Parathyroid adenoma (tissue), 2 donors: ENCODE measurements around the gene ARL13A.
A peak's percentile ranks its signal among the peaks of the same experiment; 100 is the strongest.

Experiments
- H2AFZ ChIP-seq: fragments of 300-600 bp; sonication (generic); one replicate; pipeline ENCODE4 v1.7.0; 2017; ENCODE audit warnings: antibody characterized with exemption, mild to moderate bottlenecking
- H3K27ac ChIP-seq: fragments of 300-600 bp; sonication (generic); one replicate; pipeline ENCODE4 v1.7.0; 2017
- H3K27me3 ChIP-seq: fragments of 300-600 bp; sonication (generic); one replicate; pipeline ENCODE4 v1.7.0; 2017; ENCODE audit warnings: low read length; ENCODE audit not compliant: control insufficient read depth, insufficient read depth
- H3K36me3 ChIP-seq: fragments of 300-600 bp; sonication (generic); one replicate; pipeline ENCODE4 v1.7.0; 2017; ENCODE audit warnings: low read length; ENCODE audit not compliant: control insufficient read depth, insufficient read depth
- H3K4me1 ChIP-seq: fragments of 300-600 bp; sonication (generic); one replicate; pipeline ENCODE4 v1.7.0; 2017; ENCODE audit warnings: control low read depth
- H3K4me2 ChIP-seq: fragments of 300-600 bp; sonication (generic); one replicate; pipeline ENCODE4 v1.7.0; 2017; ENCODE audit warnings: low read length
- H3K4me3 ChIP-seq: fragments of 300-600 bp; sonication (generic); one replicate; pipeline ENCODE4 v1.7.0; 2017; ENCODE audit warnings: low read depth, low read length
- H3K79me2 ChIP-seq: fragments of 300-600 bp; sonication (generic); one replicate; pipeline ENCODE4 v1.7.0; 2017; ENCODE audit warnings: control low read depth
- H3K9ac ChIP-seq: fragments of 300-600 bp; sonication (generic); one replicate; pipeline ENCODE4 v1.7.0; 2017; ENCODE audit warnings: mild to moderate bottlenecking
- H3K9me3 ChIP-seq: fragments of 300-600 bp; sonication (generic); one replicate; pipeline ENCODE4 v1.7.0; 2017; ENCODE audit warnings: low read length; ENCODE audit not compliant: control insufficient read depth
- CTCF ChIP-seq: fragments of 300-600 bp; sonication (generic); IDR thresholded peaks from one replicate; pipeline ENCODE4 v1.7.0; 2017; ENCODE audit warnings: antibody characterized with exemption, mild to moderate bottlenecking
- donor health status: primary hyperparathyroidism.

ARL13A gene

GRCh38 chrX:100969408-100969807 is at the start of gene ARL13A:
TSS of gene ARL13A (plus strand) at chrX:100969708. CDS start at chrX:100973690, 3,982 bp downstream.
- Histone ChIP-seq H2AFZ (no peak within 1 kb of the TSS), H3K9me3 (no peaks in the 10 kb centered on the region), H3K4me2 (no peak within 1 kb of the TSS), H3K79me2 (no peaks in the 10 kb centered on the region), H3K4me3 (no peak within 1 kb of the TSS), H3K36me3 (no peaks in the 10 kb centered on the region), H3K4me1 (no peaks in the 10 kb centered on the region), H3K27ac (no peak within 1 kb of the TSS), H3K9ac (no peak within 1 kb of the TSS), H3K27me3 (no peaks in the 10 kb centered on the region)
- TF ChIP-seq CTCF, result no peak

- no peak overlapping the region for H3K4me2 ChIP-seq
- no peak overlapping the region for H3K27ac ChIP-seq
- no peaks in the 10 kb centered on the region for H3K79me2 ChIP-seq
- H2AFZ ChIP-seq, result no peak overlapping the region
- H3K4me3 ChIP-seq, result no peak overlapping the region
- H3K9ac ChIP-seq, result no peak overlapping the region
- H3K27me3 ChIP-seq, result no peaks in the 10 kb centered on the region
- no peaks in the 10 kb centered on the region for H3K36me3 ChIP-seq
- no peaks in the 10 kb centered on the region for H3K9me3 ChIP-seq
- no peaks in the 10 kb centered on the region for H3K4me1 ChIP-seq
- no peak for TF ChIP-seq CTCF
Measured at GRCh38 chrX:100924375-100924774, 45.1 kb upstream of the ARL13A start.

- TF ChIP-seq CTCF, result no peak
- Histone ChIP-seq H3K27ac (no peak overlapping the region), H3K9ac (no peak overlapping the region), H3K27me3 (no peaks in the 10 kb centered on the region), H3K4me1 (no peaks in the 10 kb centered on the region), H3K79me2 (no peaks in the 10 kb centered on the region), H3K4me2 (no peak overlapping the region), H3K4me3 (no peak overlapping the region), H2AFZ (no peak overlapping the region), H3K36me3 (no peaks in the 10 kb centered on the region), H3K9me3 (no peaks in the 10 kb centered on the region)
Measured at GRCh38 chrX:100926453-100926852, 43.1 kb upstream of the ARL13A start.

GRCh38 chrX:100928660-100929613 is 40.6 kb upstream of the ARL13A start, which contains the start of gene XKRX:
TSS of gene XKRX (minus strand) at chrX:100928917. CDS start at chrX:100928304, 613 bp downstream.
- peak within 1 kb of the TSS; percentile 73 for H3K4me2 ChIP-seq
- peak within 1 kb of the TSS; percentile 44 for H3K4me3 ChIP-seq
- no peak within 1 kb of the TSS for H3K9ac ChIP-seq
- no peaks in the 10 kb centered on the region for H3K4me1 ChIP-seq
- H2AFZ ChIP-seq, result peak within 1 kb of the TSS; percentile 73
- H3K27me3 ChIP-seq, result no peaks in the 10 kb centered on the region
- no peaks in the 10 kb centered on the region for H3K36me3 ChIP-seq
- TF ChIP-seq CTCF, result no peak
- H3K9me3 ChIP-seq, result no peaks in the 10 kb centered on the region
- H3K27ac ChIP-seq, result no peak within 1 kb of the TSS
- no peaks in the 10 kb centered on the region for H3K79me2 ChIP-seq
